Measurements from ENCODE around the gene JADE2.
"Not testable (repeated sequence)": the region's sequence is repeated elsewhere in the genome, so short reads cannot be mapped to it uniquely, and the experiment has no call there.

JADE2 gene

GRCh38 chr5:134552716-134553115 lies 27.2 kb downstream of the JADE2 start:
- not testable (repeated sequence) for DNase-seq

GRCh38 chr5:134553821-134554267 lies 28.4 kb downstream of the JADE2 start:
- no peak for DNase-seq

GRCh38 chr5:134554319-134555222 lies 29.1 kb downstream of the JADE2 start:
- no peak for DNase-seq

GRCh38 chr5:134555223-134555889 lies 29.9 kb downstream of the JADE2 start:
- DNase-seq: no peak

GRCh38 chr5:134555890-134556311 lies 30.4 kb downstream of the JADE2 start:
- DNase-seq: peak; percentile 57

- DNase-seq: not testable (repeated sequence)
Measured at GRCh38 chr5:134556588-134556987, 31.1 kb downstream of the JADE2 start.

- no peak for DNase-seq
Measured at GRCh38 chr5:134556994-134557393, 31.5 kb downstream of the JADE2 start.

- no peak for DNase-seq
Measured at GRCh38 chr5:134559672-134560071, 34.2 kb downstream of the JADE2 start.

GRCh38 chr5:134560698-134561097 lies 35.2 kb downstream of the JADE2 start:
- DNase-seq: no peak

GRCh38 chr5:134561871-134562296 lies 36.4 kb downstream of the JADE2 start:
- DNase-seq: no peak

GRCh38 chr5:134563221-134563620 lies 37.8 kb downstream of the JADE2 start:
- no peak for DNase-seq

GRCh38 chr5:134563962-134564361 lies 38.5 kb downstream of the JADE2 start:
- DNase-seq: no peak

- no peak for DNase-seq
Measured at GRCh38 chr5:134564396-134564795, 38.9 kb downstream of the JADE2 start.

- no peak for DNase-seq
Measured at GRCh38 chr5:134565791-134566740, 40.6 kb downstream of the JADE2 start.

- DNase-seq: no peak
Measured at GRCh38 chr5:134566741-134567221, 41.3 kb downstream of the JADE2 start.

- DNase-seq: no peak
Measured at GRCh38 chr5:134567641-134568336, 42.3 kb downstream of the JADE2 start.

- no peak for DNase-seq
Measured at GRCh38 chr5:134568337-134568700, 42.8 kb downstream of the JADE2 start.

GRCh38 chr5:134568761-134569695 lies 43.6 kb downstream of the JADE2 start:
- no peak for DNase-seq

- no peak for DNase-seq
Measured at GRCh38 chr5:134569758-134570364, 44.4 kb downstream of the JADE2 start.

- DNase-seq: no peak
Measured at GRCh38 chr5:134570365-134570758, 44.9 kb downstream of the JADE2 start.

Data from GOT3 (cell line).